HEK293 (cell line): Measurements from ENCODE around the gene MTCL3.
A peak's percentile ranks its signal among the peaks of the same experiment; 100 is the strongest.

Experiments used
- CTCF ChIA-PET: fragments of 350-600 bp; formaldehyde crosslinking; extraction: SDS; loops from one replicate; lab custom pipeline; 2021; ENCODE audit warnings: antibody characterized with exemption; lab: Yijun Ruan, JAX
- POLR2A ChIA-PET: fragments of 300-600 bp; formaldehyde crosslinking; extraction: SDS; loops from one replicate; lab custom pipeline; 2020; ENCODE audit warnings: antibody characterized with exemption, inconsistent platforms; lab: Yijun Ruan, JAX
- H3K27ac ChIP-seq: fragments of 200-500 bp; sonication (Bioruptor generic); 2 replicates; pipeline ENCODE4 v1.5.1; 2014; ENCODE audit warnings: low read depth, low read length, control low read depth, inconsistent platforms; ENCODE audit errors: extremely low read depth
- H3K36me3 ChIP-seq, 2 experiments: fragments of 200-500 bp in 1 of 2; sonication (Bioruptor generic) in 1 of 2; 1 replicate in 1 of 2; 2 replicates in 1 of 2; pipeline ENCODE4 v1.5.1; 2014 to 2017; ENCODE audit warnings: inconsistent platforms in 2 of 2, low read length in 2 of 2; ENCODE audit not compliant: control insufficient read depth in 2 of 2, insufficient read depth in 1 of 2
- H3K4me1 ChIP-seq: fragments of 200-500 bp; sonication (Bioruptor generic); 2 replicates; pipeline ENCODE4 v1.5.1; 2014; ENCODE audit warnings: mild to moderate bottlenecking, low read length, inconsistent platforms; ENCODE audit not compliant: control insufficient read depth, insufficient read depth
- H3K4me3 ChIP-seq: 2 replicates; pipeline ENCODE4 v1.5.1; 2011; ENCODE audit warnings: low read depth, mild to moderate bottlenecking, control low read depth, low read length, moderate library complexity
- H3K9me3 ChIP-seq: fragments of 200-500 bp; sonication (Bioruptor generic); 2 replicates; pipeline ENCODE4 v1.5.1; 2014; ENCODE audit warnings: low read depth, low read length, inconsistent platforms; ENCODE audit not compliant: control insufficient read depth, insufficient read depth
- HOXA7 ChIP-seq: sonication (generic); formaldehyde crosslinking; IDR thresholded peaks from 2 replicates; pipeline ENCODE4 v1.8.1; 2022; ENCODE audit warnings: missing genetic modification reagents, borderline replicate concordance
- KLF10 ChIP-seq: fragments of 450-650 bp; IDR thresholded peaks from 2 replicates; pipeline ENCODE4 v1.5.1; 2018; ENCODE audit warnings: missing biosample characterization, mild to moderate bottlenecking, missing genetic modification characterization
- OSR2 ChIP-seq: fragments of 450-650 bp; formaldehyde crosslinking; IDR thresholded peaks from 2 replicates; pipeline ENCODE4 v1.5.1; 2016; ENCODE audit warnings: missing biosample characterization, missing genetic modification characterization
- OVOL3 ChIP-seq: fragments of 450-650 bp; formaldehyde crosslinking; IDR thresholded peaks from 2 replicates; pipeline ENCODE4 v1.5.1; 2016; ENCODE audit warnings: missing biosample characterization, missing genetic modification characterization
- SALL2 ChIP-seq: fragments of 450-650 bp; formaldehyde crosslinking; IDR thresholded peaks from 2 replicates; pipeline ENCODE4 v1.5.0; 2017; ENCODE audit warnings: missing biosample characterization, mild to moderate bottlenecking, missing genetic modification characterization, borderline replicate concordance
- SETDB1 ChIP-seq: IDR thresholded peaks from one replicate; pipeline ENCODE4 v1.6.1; 2017; ENCODE audit warnings: mild to moderate bottlenecking, low read length, moderate library complexity, mixed read lengths; ENCODE audit not compliant: insufficient read length
- ZFP37 ChIP-seq: fragments of 450-650 bp; formaldehyde crosslinking; IDR thresholded peaks from 2 replicates; pipeline ENCODE4 v1.5.1; 2016; ENCODE audit warnings: missing biosample characterization, missing genetic modification characterization
- ZNF214 ChIP-seq: fragments of 450-650 bp; formaldehyde crosslinking; IDR thresholded peaks from 2 replicates; pipeline ENCODE4 v1.5.1; 2017; ENCODE audit warnings: missing biosample characterization, mild to moderate bottlenecking, missing genetic modification characterization, borderline replicate concordance
- ZNF341 ChIP-seq: fragments of 450-650 bp; formaldehyde crosslinking; IDR thresholded peaks from 2 replicates; pipeline ENCODE4; 2016; ENCODE audit warnings: low read depth, missing biosample characterization, missing genetic modification characterization
- ZNF514 ChIP-seq: fragments of 450-650 bp; formaldehyde crosslinking; IDR thresholded peaks from 2 replicates; pipeline ENCODE4 v1.5.1; 2016; ENCODE audit warnings: missing biosample characterization, missing genetic modification characterization
- ZNF558 ChIP-seq: fragments of 450-650 bp; formaldehyde crosslinking; IDR thresholded peaks from 2 replicates; pipeline ENCODE4 v1.5.1; 2016; ENCODE audit warnings: missing biosample characterization, missing genetic modification characterization
- ZNF677 ChIP-seq: fragments of 450-650 bp; IDR thresholded peaks from 2 replicates; pipeline ENCODE4 v1.5.0; 2018; ENCODE audit warnings: missing biosample characterization, mild to moderate bottlenecking, missing genetic modification characterization, moderate library complexity
- TF ChIP-seq, protein P1 (sequence below): fragments of 450-650 bp; formaldehyde crosslinking; optimal IDR thresholded peaks from 2 replicates; pipeline ENCODE3; 2016; ENCODE audit warnings: missing biosample characterization, mild to moderate bottlenecking, missing genetic modification characterization
- TF ChIP-seq, protein P2 (sequence below): fragments of 450-650 bp; formaldehyde crosslinking; IDR thresholded peaks from 2 replicates; pipeline ENCODE4 v1.5.1; 2016; ENCODE audit warnings: missing biosample characterization, missing genetic modification characterization
- TF ChIP-seq, protein P3 (sequence below): fragments of 450-650 bp; formaldehyde crosslinking; IDR thresholded peaks from 2 replicates; pipeline ENCODE4 v1.5.1; 2016; ENCODE audit warnings: missing biosample characterization, missing genetic modification characterization
- TF ChIP-seq, protein P4 (sequence below): fragments of 450-650 bp; formaldehyde crosslinking; IDR thresholded peaks from 2 replicates; pipeline ENCODE4 v1.5.1; 2016; ENCODE audit warnings: missing biosample characterization, missing genetic modification characterization
- TF ChIP-seq, protein P5 (sequence below): fragments of 450-650 bp; formaldehyde crosslinking; IDR thresholded peaks from 2 replicates; pipeline ENCODE4 v1.5.1; 2017; ENCODE audit warnings: missing biosample characterization, missing genetic modification characterization
- TF ChIP-seq, protein P6 (sequence below): fragments of 450-650 bp; formaldehyde crosslinking; conservative IDR thresholded peaks from 2 replicates; pipeline ENCODE4 v1.5.1; 2016; ENCODE audit warnings: low read depth, missing biosample characterization, missing genetic modification characterization

Gene MTCL3

DNA sequence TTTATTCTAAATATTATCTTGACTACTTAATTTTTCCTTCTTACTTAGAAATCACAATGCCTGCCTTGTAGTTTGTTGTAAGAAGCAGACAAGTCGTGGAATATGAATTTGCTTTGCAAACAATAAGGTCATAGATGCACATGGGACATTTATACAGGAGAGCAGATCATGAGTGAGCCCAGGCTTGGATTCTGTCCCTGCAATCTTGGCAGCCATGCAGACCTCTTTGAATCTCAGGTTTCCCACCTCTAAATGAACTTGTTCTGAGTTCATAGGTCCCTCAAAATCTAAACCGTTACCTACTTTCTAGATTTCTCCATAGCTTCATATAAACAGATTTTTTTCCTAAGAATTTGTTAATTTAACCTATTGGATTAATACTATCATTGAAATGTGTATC lies 79.4 kb downstream of the MTCL3 start:
- CTCF ChIA-PET, result interaction anchor here (0.7 kb wide), 1 partner anchor 76 kb away, joined by 3 read pairs; no protein-coding TSS in a partner anchor
- Histone ChIP-seq H3K4me3 (no peak overlapping the region), H3K36me3 (no peaks in the 10 kb centered on the region), H3K4me1 (no peaks in the 10 kb centered on the region), H3K9me3 (no peaks in the 10 kb centered on the region)
- POLR2A ChIA-PET, result no interaction called here
- TF ChIP-seq ZNF558 (no peak), ZNF341 (no peak), ZNF514 (tag by site-specific recombination) (no peak), HOXA7 (CRISPR knock-in tag) (no peak), ZFP37 (tag by site-specific recombination) (no peak), KLF10 (tag by site-specific recombination) (no peak), SALL2 (no peak), ZNF214 (no peak), SETDB1 (no peak), OVOL3 (tag by site-specific recombination) (no peak)
- TF ChIP-seq, protein P1, sequence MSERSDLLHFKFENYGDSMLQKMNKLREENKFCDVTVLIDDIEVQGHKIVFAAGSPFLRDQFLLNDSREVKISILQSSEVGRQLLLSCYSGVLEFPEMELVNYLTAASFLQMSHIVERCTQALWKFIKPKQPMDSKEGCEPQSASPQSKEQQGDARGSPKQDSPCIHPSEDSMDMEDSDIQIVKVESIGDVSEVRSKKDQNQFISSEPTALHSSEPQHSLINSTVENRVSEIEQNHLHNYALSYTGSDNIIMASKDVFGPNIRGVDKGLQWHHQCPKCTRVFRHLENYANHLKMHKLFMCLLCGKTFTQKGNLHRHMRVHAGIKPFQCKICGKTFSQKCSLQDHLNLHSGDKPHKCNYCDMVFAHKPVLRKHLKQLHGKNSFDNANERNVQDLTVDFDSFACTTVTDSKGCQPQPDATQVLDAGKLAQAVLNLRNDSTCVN (tag by site-specific recombination), result no peak
- TF ChIP-seq, protein P2, sequence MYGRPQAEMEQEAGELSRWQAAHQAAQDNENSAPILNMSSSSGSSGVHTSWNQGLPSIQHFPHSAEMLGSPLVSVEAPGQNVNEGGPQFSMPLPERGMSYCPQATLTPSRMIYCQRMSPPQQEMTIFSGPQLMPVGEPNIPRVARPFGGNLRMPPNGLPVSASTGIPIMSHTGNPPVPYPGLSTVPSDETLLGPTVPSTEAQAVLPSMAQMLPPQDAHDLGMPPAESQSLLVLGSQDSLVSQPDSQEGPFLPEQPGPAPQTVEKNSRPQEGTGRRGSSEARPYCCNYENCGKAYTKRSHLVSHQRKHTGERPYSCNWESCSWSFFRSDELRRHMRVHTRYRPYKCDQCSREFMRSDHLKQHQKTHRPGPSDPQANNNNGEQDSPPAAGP (tag by site-specific recombination), result no peak
- TF ChIP-seq, protein P3, sequence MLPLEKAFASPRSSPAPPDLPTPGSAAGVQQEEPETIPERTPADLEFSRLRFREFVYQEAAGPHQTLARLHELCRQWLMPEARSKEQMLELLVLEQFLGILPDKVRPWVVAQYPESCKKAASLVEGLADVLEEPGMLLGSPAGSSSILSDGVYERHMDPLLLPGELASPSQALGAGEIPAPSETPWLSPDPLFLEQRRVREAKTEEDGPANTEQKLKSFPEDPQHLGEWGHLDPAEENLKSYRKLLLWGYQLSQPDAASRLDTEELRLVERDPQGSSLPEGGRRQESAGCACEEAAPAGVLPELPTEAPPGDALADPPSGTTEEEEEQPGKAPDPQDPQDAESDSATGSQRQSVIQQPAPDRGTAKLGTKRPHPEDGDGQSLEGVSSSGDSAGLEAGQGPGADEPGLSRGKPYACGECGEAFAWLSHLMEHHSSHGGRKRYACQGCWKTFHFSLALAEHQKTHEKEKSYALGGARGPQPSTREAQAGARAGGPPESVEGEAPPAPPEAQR (tag by site-specific recombination), result no peak
- TF ChIP-seq, protein P4, sequence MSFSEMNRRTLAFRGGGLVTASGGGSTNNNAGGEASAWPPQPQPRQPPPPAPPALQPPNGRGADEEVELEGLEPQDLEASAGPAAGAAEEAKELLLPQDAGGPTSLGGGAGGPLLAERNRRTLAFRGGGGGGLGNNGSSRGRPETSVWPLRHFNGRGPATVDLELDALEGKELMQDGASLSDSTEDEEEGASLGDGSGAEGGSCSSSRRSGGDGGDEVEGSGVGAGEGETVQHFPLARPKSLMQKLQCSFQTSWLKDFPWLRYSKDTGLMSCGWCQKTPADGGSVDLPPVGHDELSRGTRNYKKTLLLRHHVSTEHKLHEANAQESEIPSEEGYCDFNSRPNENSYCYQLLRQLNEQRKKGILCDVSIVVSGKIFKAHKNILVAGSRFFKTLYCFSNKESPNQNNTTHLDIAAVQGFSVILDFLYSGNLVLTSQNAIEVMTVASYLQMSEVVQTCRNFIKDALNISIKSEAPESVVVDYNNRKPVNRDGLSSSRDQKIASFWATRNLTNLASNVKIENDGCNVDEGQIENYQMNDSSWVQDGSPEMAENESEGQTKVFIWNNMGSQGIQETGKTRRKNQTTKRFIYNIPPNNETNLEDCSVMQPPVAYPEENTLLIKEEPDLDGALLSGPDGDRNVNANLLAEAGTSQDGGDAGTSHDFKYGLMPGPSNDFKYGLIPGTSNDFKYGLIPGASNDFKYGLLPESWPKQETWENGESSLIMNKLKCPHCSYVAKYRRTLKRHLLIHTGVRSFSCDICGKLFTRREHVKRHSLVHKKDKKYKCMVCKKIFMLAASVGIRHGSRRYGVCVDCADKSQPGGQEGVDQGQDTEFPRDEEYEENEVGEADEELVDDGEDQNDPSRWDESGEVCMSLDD (tag by site-specific recombination), result no peak
- TF ChIP-seq, protein P5, sequence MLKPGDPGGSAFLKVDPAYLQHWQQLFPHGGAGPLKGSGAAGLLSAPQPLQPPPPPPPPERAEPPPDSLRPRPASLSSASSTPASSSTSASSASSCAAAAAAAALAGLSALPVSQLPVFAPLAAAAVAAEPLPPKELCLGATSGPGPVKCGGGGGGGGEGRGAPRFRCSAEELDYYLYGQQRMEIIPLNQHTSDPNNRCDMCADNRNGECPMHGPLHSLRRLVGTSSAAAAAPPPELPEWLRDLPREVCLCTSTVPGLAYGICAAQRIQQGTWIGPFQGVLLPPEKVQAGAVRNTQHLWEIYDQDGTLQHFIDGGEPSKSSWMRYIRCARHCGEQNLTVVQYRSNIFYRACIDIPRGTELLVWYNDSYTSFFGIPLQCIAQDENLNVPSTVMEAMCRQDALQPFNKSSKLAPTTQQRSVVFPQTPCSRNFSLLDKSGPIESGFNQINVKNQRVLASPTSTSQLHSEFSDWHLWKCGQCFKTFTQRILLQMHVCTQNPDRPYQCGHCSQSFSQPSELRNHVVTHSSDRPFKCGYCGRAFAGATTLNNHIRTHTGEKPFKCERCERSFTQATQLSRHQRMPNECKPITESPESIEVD (tag by site-specific recombination), result no peak
- TF ChIP-seq, all 188 proteins: peak for 0
- no peak overlapping the region for H3K27ac ChIP-seq

DNA sequence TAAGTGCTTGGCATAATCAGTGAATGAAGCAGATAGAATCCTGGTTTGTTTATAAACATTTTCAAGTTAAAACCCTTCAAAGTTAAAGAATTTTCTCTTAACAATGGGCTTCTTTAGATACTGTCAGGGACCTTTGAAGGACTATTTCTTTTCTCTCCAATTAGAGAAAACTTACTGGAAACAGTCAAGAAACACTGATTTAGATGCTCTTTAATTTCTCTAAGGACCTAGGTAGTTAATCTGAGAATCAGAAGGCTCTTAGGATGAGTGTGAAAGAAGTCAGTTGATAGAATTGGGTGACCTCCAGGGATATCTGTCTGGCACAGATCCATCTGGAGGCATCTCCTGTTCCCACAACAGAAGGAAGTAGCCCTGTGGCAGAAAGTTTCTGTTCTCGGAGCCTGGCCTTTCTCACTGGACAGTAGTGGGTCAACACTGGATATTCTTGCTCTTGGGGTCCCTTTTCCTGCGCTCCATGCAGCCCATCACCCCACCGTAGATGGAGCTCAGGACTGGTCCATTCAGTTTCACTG lies 82.5 kb downstream of the MTCL3 start:
- H3K27ac ChIP-seq, result no peak overlapping the region
- no peaks in the 10 kb centered on the region for H3K4me1 ChIP-seq
- POLR2A ChIA-PET, result no interaction called here
- CTCF ChIA-PET, result no interaction called here
- H3K9me3 ChIP-seq, result no peaks in the 10 kb centered on the region
- no peak overlapping the region for H3K4me3 ChIP-seq
- H3K36me3 ChIP-seq, result no peaks in the 10 kb centered on the region
- TF ChIP-seq OSR2 (tag by site-specific recombination) (no peak), ZNF677 (tag by site-specific recombination) (peak; percentile 94)
- TF ChIP-seq, protein P6, sequence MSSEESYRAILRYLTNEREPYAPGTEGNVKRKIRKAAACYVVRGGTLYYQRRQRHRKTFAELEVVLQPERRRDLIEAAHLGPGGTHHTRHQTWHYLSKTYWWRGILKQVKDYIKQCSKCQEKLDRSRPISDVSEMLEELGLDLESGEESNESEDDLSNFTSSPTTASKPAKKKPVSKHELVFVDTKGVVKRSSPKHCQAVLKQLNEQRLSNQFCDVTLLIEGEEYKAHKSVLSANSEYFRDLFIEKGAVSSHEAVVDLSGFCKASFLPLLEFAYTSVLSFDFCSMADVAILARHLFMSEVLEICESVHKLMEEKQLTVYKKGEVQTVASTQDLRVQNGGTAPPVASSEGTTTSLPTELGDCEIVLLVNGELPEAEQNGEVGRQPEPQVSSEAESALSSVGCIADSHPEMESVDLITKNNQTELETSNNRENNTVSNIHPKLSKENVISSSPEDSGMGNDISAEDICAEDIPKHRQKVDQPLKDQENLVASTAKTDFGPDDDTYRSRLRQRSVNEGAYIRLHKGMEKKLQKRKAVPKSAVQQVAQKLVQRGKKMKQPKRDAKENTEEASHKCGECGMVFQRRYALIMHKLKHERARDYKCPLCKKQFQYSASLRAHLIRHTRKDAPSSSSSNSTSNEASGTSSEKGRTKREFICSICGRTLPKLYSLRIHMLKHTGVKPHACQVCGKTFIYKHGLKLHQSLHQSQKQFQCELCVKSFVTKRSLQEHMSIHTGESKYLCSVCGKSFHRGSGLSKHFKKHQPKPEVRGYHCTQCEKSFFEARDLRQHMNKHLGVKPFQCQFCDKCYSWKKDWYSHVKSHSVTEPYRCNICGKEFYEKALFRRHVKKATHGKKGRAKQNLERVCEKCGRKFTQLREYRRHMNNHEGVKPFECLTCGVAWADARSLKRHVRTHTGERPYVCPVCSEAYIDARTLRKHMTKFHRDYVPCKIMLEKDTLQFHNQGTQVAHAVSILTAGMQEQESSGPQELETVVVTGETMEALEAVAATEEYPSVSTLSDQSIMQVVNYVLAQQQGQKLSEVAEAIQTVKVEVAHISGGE (tag by site-specific recombination), result no peak
- TF ChIP-seq, all 188 proteins: peak for 1
